HepG2 (cell line): Measurements from ENCODE around the gene PRKAR1B.

ENCODE experiments used
- ATF3 ChIP-seq: sonication (generic); formaldehyde crosslinking; IDR thresholded peaks from 2 replicates; pipeline ENCODE4 v1.4.0; 2020; ENCODE audit warnings: missing genetic modification reagents
- FOXA3 ChIP-seq: IDR thresholded peaks from 2 replicates; pipeline ENCODE4 v1.6.1; 2016; ENCODE audit warnings: missing genetic modification reagents, missing compliant biosample characterization
- HNRNPK ChIP-seq: fragments of 200-400 bp; formaldehyde crosslinking; IDR thresholded peaks from 2 replicates; pipeline ENCODE4 v1.6.1; 2018; ENCODE audit warnings: low read length, low read depth, moderate library complexity, mild to moderate bottlenecking; ENCODE audit not compliant: poor library complexity, severe bottlenecking
- KDM5B ChIP-seq: sonication (generic); formaldehyde crosslinking; IDR thresholded peaks from 2 replicates; pipeline ENCODE4 v1.4.0; 2020; ENCODE audit warnings: missing genetic modification reagents, mild to moderate bottlenecking, borderline replicate concordance
- POLR2A ChIP-seq, 2 experiments: IDR thresholded peaks; 2 replicates each; pipeline ENCODE4 v1.6.1; 2011; ENCODE audit warnings: low read depth in 2 of 2, low read length in 2 of 2, mild to moderate bottlenecking in 1 of 2, moderate library complexity in 1 of 2; ENCODE audit not compliant: insufficient read depth in 1 of 2
- RFX5 ChIP-seq: IDR thresholded peaks from 2 replicates; pipeline ENCODE4 v1.6.1; 2011; ENCODE audit warnings: low read depth, low read length, improper control_type of control experiment
- SRY ChIP-seq: sonication (generic); formaldehyde crosslinking; IDR thresholded peaks from 2 replicates; pipeline ENCODE4 v1.8.0; 2022; ENCODE audit warnings: mild to moderate bottlenecking, missing genetic modification reagents
- TBP ChIP-seq: sonication (generic); formaldehyde crosslinking; IDR thresholded peaks from 2 replicates; pipeline ENCODE4 v1.5.0; 2020; ENCODE audit warnings: missing genetic modification reagents
- ZKSCAN1 ChIP-seq: fragments of 150-350 bp; IDR thresholded peaks from 2 replicates; pipeline ENCODE4 v1.6.1; 2014; ENCODE audit warnings: low read length
- TF ChIP-seq, protein P1 (sequence below): IDR thresholded peaks from 2 replicates; pipeline ENCODE4 v1.6.1; 2012; ENCODE audit warnings: low read length, improper control_type of control experiment
- TF ChIP-seq, protein P2 (sequence below): sonication (generic); formaldehyde crosslinking; IDR thresholded peaks from 2 replicates; pipeline ENCODE4 v1.4.0; 2020; ENCODE audit warnings: low read depth, mild to moderate bottlenecking, missing genetic modification reagents
- TF ChIP-seq, protein P3 (sequence below): sonication (generic); formaldehyde crosslinking; IDR thresholded peaks from 2 replicates; pipeline ENCODE4 v1.8.1; 2023; ENCODE audit warnings: missing genetic modification reagents, inconsistent platforms, borderline replicate concordance

- no peak for TF ChIP-seq KDM5B
- no peak for TF ChIP-seq TBP (CRISPR knock-in tag)
- TF ChIP-seq, protein P1, sequence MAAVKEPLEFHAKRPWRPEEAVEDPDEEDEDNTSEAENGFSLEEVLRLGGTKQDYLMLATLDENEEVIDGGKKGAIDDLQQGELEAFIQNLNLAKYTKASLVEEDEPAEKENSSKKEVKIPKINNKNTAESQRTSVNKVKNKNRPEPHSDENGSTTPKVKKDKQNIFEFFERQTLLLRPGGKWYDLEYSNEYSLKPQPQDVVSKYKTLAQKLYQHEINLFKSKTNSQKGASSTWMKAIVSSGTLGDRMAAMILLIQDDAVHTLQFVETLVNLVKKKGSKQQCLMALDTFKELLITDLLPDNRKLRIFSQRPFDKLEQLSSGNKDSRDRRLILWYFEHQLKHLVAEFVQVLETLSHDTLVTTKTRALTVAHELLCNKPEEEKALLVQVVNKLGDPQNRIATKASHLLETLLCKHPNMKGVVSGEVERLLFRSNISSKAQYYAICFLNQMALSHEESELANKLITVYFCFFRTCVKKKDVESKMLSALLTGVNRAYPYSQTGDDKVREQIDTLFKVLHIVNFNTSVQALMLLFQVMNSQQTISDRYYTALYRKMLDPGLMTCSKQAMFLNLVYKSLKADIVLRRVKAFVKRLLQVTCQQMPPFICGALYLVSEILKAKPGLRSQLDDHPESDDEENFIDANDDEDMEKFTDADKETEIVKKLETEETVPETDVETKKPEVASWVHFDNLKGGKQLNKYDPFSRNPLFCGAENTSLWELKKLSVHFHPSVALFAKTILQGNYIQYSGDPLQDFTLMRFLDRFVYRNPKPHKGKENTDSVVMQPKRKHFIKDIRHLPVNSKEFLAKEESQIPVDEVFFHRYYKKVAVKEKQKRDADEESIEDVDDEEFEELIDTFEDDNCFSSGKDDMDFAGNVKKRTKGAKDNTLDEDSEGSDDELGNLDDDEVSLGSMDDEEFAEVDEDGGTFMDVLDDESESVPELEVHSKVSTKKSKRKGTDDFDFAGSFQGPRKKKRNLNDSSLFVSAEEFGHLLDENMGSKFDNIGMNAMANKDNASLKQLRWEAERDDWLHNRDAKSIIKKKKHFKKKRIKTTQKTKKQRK: no peak
- no peak for TF ChIP-seq FOXA3 (CRISPR knock-in tag)
- no peak for TF ChIP-seq SRY (CRISPR knock-in tag)
- no peak for TF ChIP-seq POLR2A (IDR thresholded peaks at IDR 0.05; ENCODE audit: insufficient read depth in 1 of 2, low read depth in 2 of 2, low read length in 2 of 2)
- TF ChIP-seq RFX5: no peak
- TF ChIP-seq, protein P2, sequence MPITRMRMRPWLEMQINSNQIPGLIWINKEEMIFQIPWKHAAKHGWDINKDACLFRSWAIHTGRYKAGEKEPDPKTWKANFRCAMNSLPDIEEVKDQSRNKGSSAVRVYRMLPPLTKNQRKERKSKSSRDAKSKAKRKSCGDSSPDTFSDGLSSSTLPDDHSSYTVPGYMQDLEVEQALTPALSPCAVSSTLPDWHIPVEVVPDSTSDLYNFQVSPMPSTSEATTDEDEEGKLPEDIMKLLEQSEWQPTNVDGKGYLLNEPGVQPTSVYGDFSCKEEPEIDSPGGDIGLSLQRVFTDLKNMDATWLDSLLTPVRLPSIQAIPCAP (CRISPR knock-in tag): no peak
- TF ChIP-seq, protein P3, sequence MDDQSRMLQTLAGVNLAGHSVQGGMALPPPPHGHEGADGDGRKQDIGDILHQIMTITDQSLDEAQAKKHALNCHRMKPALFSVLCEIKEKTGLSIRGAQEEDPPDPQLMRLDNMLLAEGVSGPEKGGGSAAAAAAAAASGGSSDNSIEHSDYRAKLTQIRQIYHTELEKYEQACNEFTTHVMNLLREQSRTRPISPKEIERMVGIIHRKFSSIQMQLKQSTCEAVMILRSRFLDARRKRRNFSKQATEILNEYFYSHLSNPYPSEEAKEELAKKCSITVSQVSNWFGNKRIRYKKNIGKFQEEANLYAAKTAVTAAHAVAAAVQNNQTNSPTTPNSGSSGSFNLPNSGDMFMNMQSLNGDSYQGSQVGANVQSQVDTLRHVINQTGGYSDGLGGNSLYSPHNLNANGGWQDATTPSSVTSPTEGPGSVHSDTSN (CRISPR knock-in tag): no peak
- TF ChIP-seq HNRNPK: no peak
- TF ChIP-seq ZKSCAN1: no peak
- TF ChIP-seq ATF3: no peak
Observed at GRCh38 chr7:772005-772294, 44.9 kb upstream of the PRKAR1B start.
